ENCODE data around the gene BRPF3.
A peak's percentile ranks its signal among the peaks of the same experiment; 100 is the strongest.

The BRPF3 gene

GRCh38 chr6:36196113-36196879, at the start of gene BRPF3:
BRPF3 (plus strand) TSS chr6:36196744; CDS start chr6:36200323, 3,579 bp downstream.
- DNase-seq, result peak; percentile 15

GRCh38 chr6:36147294-36147693, 49.2 kb upstream of the BRPF3 start:
- DNase-seq, result no peak

GRCh38 chr6:36149476-36149875, 47.1 kb upstream of the BRPF3 start:
- DNase-seq, result no peak

GRCh38 chr6:36150283-36150682, 46.3 kb upstream of the BRPF3 start:
- no peak for DNase-seq

GRCh38 chr6:36154286-36154685, 42.3 kb upstream of the BRPF3 start:
- DNase-seq, result no peak

- DNase-seq, result no peak
Observed at GRCh38 chr6:36155662-36156061, 40.9 kb upstream of the BRPF3 start.

- no peak for DNase-seq
Observed at GRCh38 chr6:36160147-36160760, 36.3 kb upstream of the BRPF3 start.

- no peak for DNase-seq
Observed at GRCh38 chr6:36169023-36170007, 27.2 kb upstream of the BRPF3 start.

GRCh38 chr6:36170704-36171103, 25.8 kb upstream of the BRPF3 start:
- no peak for DNase-seq

- no peak for DNase-seq
Observed at GRCh38 chr6:36171573-36171972, 25.0 kb upstream of the BRPF3 start.

GRCh38 chr6:36177166-36177565, 19.4 kb upstream of the BRPF3 start:
- DNase-seq, result no peak

- no peak for DNase-seq
Observed at GRCh38 chr6:36178544-36178943, 18.0 kb upstream of the BRPF3 start.

- DNase-seq, result no peak
Observed at GRCh38 chr6:36180126-36180525, 16.4 kb upstream of the BRPF3 start.

GRCh38 chr6:36184311-36184710, 12.2 kb upstream of the BRPF3 start:
- no peak for DNase-seq

- DNase-seq, result no peak
Observed at GRCh38 chr6:36186199-36186598, 10.3 kb upstream of the BRPF3 start.

GRCh38 chr6:36187446-36187845, 9.1 kb upstream of the BRPF3 start:
- no peak for DNase-seq

GRCh38 chr6:36195471-36196112, 952 bp upstream of the BRPF3 start:
- no peak for DNase-seq

GRCh38 chr6:36196880-36197548, 470 bp downstream of the BRPF3 start:
- peak; percentile 81 for DNase-seq

GRCh38 chr6:36197739-36198221, 1.2 kb downstream of the BRPF3 start:
- no peak for DNase-seq

GRCh38 chr6:36198986-36199385, 2.4 kb downstream of the BRPF3 start:
- no peak for DNase-seq

- no peak for DNase-seq
Observed at GRCh38 chr6:36200154-36200891, 3.8 kb downstream of the BRPF3 start.
